Stimulated activated CD4-positive, alpha-beta T cell treated with anti-CD3 and anti-CD28 coated beads, Interleukin-2, amount 100 ng/mL, for 48 hours (primary cell): ENCODE measurements around the gene TBC1D10B.

Experiments used
- DNase-seq, 2 donors: peaks; one replicate each; pipeline ENCODE4 v3.0.0-alpha.2; 2020

The TBC1D10B gene

DNA sequence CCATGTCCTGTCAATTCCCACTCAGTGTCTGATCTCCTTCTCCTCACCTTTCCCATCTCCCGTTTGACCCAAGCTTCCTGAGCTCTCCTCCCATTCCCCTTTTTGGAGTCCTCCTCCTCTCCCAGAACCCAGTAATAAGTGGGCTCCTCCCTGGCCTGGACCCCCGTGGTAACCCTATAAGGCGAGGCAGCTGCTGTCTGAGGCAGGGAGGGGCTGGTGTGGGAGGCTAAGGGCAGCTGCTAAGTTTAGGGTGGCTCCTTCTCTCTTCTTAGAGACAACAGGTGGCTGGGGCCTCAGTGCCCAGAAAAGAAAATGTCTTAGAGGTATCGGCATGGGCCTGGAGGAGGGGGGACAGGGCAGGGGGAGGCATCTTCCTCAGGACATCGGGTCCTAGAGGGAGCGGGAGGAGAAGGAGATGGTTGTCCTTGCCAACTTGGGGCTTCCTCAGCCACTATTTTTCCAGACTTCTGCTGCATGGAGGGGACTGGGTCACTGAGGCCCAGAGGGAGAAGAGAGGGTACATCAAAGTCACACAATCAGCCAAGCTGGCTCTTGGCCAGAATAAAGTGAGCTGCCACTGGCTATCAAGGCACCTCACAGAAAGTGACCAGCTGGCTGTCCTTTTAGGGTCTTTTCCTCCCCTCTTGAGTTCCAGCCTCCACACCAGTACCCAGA, 1.9 kb upstream of the TBC1D10B start:
- DNase-seq, result no peak

- DNase-seq, result no peak
Observed at GRCh38 chr16:30371248-30371816, 1.0 kb upstream of the TBC1D10B start.

DNA sequence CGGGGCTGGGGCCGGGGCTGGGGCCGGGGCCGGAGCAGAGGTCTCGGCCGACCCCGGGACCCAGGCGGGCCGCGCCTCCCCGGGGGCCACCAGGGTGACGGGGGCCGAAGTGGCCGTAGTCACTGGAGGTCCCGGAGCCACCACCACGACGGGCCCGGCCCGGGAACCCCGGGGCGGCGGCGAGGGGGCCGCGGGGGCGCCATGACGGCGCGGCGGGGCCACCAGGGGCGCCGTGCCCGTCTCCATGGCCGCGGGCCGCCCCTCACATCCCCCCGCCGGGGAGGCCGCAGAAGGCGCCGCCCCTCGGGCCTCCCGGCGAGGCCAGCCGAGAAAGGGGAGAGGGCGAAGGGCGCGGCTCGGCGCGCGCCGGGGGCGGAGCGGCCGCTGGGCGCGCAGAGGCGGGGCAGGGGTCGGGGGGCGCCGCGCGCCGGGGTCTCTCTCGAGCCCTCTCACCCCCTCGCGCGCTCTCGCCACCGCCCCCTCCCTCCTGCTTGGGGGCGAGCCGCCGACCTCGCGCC, 297 bp downstream of the TBC1D10B start:
- DNase-seq, result no peak

DNA sequence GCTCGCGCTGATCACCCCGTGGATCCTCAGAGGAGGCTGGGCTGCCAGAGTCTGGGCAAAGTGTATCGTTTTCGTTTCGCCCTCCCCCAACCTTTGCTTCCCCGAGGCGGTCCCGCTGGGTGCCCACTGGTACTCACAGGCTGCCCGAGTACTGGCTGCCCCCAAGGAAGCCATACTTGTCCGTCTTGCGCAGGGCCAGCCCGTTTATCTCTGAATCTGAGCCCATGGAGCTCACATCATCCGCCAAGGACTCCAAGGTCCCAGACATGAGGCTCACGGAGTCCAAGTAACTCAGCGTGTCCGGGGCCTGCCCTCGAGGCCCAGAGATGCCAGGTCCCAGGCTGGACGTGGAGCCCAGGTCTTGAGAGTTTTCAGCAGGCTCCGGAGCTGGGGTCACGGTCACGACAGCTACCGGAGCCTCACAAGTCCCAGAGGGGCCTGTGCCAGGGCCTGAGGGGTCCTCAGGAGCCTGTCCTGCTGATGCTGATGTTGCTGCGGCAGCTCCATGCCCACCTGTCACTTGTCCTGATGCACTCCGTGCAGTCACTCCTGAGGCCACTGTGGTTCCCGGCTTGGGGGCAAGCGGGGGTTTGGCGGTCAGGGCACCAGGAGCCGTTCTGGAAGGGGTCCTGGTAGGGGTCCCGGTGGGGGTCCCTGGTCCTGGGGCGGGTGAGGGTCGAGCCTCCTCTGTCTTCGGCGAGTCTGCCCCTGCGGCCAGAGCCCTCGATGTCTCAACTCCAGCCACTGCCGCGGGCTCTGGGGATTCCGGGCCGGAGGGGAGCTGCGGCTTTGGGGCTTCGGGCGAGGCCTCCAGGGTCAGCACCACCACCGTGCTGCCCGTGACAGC, 980 bp downstream of the TBC1D10B start:
- no peak for DNase-seq

DNA sequence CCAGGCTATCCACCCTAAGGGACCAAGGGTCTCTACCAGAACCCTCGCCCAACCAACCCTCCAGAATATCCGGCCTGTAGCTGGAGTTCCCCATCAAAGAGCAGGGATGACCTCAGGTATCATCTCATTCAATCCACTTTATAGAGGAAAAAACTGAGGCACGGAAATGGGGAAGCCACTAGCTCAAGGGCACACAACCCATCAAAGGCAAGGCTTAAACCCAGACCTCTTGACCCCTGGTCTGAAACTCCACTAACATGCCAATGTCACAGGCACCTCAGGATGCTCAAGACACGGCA, 1.6 kb downstream of the TBC1D10B start:
- no peak for DNase-seq

- DNase-seq, result no peak
Observed at GRCh38 chr16:30368122-30368791, 2.0 kb downstream of the TBC1D10B start.

DNA sequence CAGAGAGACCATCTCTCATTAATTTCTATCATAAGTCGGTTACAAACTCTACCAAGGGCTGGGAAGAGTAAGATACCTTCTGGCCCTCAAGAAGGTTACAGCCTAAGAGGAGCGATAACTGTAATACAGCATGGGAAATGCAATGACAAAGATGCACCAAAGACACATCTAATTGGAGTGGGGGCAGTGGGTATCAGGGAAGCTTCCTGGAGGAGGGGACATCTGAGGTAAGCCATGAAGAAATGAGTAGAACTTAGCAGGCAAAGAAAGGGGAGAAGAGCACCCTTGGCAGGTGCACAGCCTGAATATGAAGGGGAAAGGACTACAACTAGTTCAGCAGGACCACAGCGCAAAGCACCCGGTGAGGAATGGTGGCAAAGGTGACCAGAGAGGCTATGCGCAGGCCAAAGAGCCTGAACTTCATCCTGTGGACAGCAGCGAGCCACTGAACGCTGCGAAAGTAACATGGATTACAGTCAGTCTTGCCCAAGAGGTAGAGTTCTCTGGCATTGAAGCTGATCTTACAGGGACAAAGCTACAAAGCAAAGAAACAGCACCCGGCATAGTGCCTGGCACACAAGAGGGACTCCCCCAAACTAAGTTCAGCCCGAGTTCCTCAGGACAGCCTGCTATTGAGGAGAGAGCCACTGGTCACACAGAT, 2.8 kb downstream of the TBC1D10B start:
- DNase-seq, result no peak

DNA sequence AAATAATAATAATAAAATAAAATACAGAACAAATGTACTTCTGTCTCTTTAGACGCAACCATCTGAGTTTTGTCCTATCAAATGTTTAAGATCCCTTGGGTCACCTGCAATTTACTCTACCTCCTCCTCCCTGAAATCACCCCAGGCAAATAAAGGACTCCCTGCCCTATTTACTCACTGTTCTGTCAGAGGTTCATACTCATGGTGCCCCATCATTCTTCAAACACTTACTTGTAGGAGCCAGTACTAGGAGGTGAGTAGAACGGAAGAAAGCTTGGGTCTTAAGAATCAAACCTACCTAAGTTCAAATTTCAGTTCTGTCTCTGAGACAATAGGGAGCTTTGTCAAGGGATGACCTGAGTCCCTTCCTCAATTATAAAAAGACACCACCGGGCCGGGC, 3.8 kb downstream of the TBC1D10B start:
- DNase-seq, result no peak

GRCh38 chr16:30365200-30365599, 5.1 kb downstream of the TBC1D10B start:
- no peak for DNase-seq

DNA sequence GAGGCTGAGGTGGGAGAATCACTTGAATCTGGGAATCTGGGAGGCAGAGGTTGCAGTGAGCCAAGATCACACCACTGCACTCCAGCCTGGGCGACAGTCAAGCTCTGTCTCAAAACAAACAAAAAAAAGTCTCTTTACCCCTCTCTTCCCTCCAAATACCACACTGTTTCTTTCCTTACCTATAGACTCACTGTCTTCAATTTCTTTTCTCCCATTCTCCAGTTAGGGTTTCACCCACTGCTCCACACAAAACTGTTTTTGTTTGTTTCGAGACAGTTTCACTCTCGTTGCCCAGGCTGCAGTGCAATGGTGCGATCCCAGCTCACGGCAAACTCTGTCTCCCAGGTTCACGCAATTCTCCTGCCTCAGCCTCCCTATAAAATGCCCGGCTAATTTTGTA, 9.1 kb downstream of the TBC1D10B start:
- DNase-seq, result no peak

GRCh38 chr16:30359871-30360170, 10.5 kb downstream of the TBC1D10B start:
- DNase-seq, result no peak

- no peak for DNase-seq
Observed at GRCh38 chr16:30358990-30359870, 11.1 kb downstream of the TBC1D10B start.

- DNase-seq, result no peak
Observed at GRCh38 chr16:30358577-30358936, 11.7 kb downstream of the TBC1D10B start.

DNA sequence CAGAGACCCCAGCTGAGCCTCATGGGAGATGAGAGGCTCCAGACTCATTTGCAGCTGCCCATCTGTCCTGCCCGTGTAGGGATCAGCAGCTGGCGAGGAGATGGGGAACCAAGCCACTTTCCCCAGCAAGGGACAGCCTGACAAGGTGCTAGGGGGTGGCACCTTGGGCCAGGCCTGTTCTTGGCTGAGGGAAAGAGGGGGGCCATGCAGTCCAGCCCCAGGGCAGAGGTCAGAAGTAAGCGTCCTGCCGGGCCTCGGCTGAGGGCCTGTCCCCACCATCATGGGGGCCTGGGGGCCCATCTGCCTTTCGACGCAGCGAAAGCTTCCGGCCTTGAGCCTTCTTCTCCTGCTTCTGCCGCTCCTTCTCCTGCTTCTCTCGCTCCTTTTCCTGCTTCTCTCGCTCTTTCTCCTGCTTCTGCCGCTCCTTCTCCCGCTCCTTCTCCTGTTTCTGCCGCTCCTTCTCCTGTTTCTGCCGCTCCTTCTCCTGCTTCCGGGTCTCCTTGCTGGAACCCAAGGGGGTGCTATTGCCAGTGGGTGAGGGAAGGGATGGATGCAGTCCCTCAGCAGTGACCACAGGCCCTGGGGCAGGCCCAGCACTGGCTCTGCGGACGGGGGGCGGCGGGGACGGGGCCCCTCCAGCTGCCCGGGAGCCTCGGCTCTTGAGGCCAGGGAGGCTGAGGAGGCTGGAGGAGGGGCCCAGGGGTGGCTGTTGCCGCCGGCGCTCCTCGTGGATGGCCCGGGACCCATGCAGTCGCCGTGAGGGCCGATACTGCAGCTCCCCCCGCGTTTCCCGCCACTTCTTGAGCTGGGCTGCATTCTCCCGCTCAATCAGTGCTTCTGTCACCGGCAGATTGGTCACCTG, 12.3 kb downstream of the TBC1D10B start:
- no peak for DNase-seq

GRCh38 chr16:30357085-30357714, 13.1 kb downstream of the TBC1D10B start:
- no peak for DNase-seq

DNA sequence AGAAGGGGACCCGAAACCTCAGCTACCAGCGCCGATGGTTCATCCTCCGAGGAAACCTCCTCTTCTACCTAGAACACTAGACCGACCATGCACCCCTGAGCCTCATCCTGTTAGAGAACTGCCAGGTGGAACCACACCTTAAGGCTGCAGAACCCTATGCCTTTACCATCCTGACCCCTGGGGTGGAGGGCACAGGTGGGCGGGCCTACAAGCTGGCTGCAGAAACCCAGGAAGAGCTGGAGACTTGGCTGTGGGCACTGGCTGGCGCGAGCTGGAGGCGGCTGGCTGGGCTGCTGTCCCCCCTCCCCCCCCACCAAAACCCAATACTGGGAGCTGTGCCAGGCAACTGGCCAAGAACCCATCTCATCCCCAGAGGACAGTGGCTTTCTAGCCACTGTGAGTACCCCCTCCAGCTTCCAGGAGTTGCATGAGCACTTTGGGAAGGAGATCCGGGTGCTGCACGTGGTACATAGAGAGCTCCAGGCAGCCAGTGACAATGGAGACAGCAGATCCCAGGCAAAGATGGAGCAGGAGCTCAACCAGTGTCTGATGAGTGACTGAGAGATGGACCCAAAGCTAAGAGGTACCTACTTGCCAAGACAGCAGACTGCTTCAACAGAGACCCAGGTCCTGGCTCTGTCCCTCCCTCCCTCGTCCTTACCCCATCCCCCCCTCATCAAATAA, 13.8 kb downstream of the TBC1D10B start:
- DNase-seq, result no peak

- no peak for DNase-seq
Observed at GRCh38 chr16:30355954-30356308, 14.4 kb downstream of the TBC1D10B start.

DNA sequence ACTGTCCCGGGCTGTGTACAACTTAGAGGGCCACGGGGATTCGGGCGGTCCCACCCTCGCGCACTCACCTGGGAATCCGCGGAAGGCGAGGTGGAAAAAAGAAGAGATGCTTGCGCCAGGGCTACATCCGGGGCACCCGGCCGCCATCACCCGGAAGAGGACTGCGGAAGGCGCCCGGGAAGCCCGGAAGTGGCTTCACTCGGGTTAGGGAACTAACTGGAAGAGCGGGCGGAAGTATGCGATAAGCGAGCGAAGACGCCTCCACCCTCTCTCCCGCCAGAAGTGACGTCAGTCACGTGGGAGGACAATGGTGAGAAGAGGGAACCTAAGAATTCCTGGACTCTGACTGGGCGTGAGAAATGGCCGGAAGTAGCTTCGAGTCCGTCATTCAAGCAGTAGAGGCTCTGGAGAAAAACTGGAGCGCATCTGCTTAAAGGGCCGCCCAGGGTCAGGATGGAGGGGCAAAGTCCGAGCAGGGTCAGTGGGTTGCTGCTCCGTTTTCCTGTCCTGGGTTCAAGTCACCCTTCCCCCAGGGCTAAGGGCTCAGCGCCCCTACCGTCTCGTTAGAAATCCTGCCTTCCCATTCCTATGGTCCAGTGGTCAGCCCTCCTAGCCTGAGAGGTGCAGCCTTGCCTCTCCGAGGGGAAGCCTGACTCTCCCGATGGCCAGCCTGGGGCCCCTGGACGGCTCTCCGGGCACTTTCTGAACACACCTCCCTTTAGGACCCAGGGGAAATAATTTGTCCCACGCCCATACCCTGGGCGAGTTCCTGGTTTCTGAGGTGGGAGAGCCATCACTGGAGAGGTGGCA, 14.9 kb downstream of the TBC1D10B start, which contains the start of gene CD2BP2:
Gene CD2BP2, minus strand, starts transcription at position 165 of the 810 bp plus-strand sequence. CDS start 627 bp downstream, outside the sequence.
- peak; percentile 81 to 85 for DNase-seq
